ENCODE data around the gene TRMT61A. TPM values are rescaled to one million over a fixed set of nuclear protein-coding genes. Genes with fewer than 3 reads are reported as not detected.
A peak's percentile ranks its signal among the peaks of the same experiment; 100 is the strongest.

Gene TRMT61A
- total RNA-seq (2016; rRNA removed; fragmentation: Illumina TruSeq; extraction: Trizol) (12.2 and 13.6 TPM in 2 replicates), polyA plus RNA-seq (2011; rRNA removed) (6.5 and 9.8 TPM in 2 replicates), polyA minus RNA-seq (2011; rRNA and poly(A)+ RNA removed; ENCODE audit: low replicate concordance) (14.6 and 19.9 TPM in 2 replicates), Bru-seq, nascent RNA (percentile 56 among the genes with signal in this experiment), BruChase-seq, experiment 1, labeled RNA remaining after a 6-hour chase (percentile 66 among the genes with signal in this experiment), BruChase-seq, experiment 2, labeled RNA remaining after a 2-hour chase (percentile 59 among the genes with signal in this experiment)
- total RNA-seq (2016; cell fraction: cytosol; rRNA removed; fragmentation: Illumina TruSeq; extraction: Trizol; ENCODE audit: low read depth): 4.0 and 5.2 TPM in 2 replicates
- 12.4 and 14.5 TPM in 2 replicates for total RNA-seq (2016; cell fraction: insoluble cytoplasmic fraction; rRNA removed; fragmentation: Illumina TruSeq; extraction: Trizol)
- total RNA-seq (2016; cell fraction: membrane; rRNA removed; fragmentation: Illumina TruSeq; extraction: Trizol): 8.3 and 9.6 TPM in 2 replicates
- total RNA-seq (2016; cell fraction: nucleus; rRNA removed; fragmentation: Illumina TruSeq; extraction: Trizol): 10.4 and 11.7 TPM in 2 replicates
- polyA plus RNA-seq (2011; cell fraction: cytosol; rRNA removed): 6.4 and 11.5 TPM in 2 replicates
- 26.1 and 31.2 TPM in 2 replicates for polyA plus RNA-seq (2011; cell fraction: nucleus; rRNA removed)
- 4.0 and 8.4 TPM in 2 replicates for polyA plus RNA-seq (2012)
- polyA plus RNA-seq (2016; cell fraction: cytosol; fragmentation: Illumina TruSeq; extraction: Trizol; ENCODE audit: low read depth): 3.9 and 4.4 TPM in 2 replicates
- polyA plus RNA-seq (2016; cell fraction: insoluble cytoplasmic fraction; fragmentation: Illumina TruSeq; extraction: Trizol; ENCODE audit: low read depth): 12.0 and 13.1 TPM in 2 replicates
- 6.7 and 7.2 TPM in 2 replicates for polyA plus RNA-seq (2016; cell fraction: membrane; fragmentation: Illumina TruSeq; extraction: Trizol; ENCODE audit: low read depth)
- 13.5 and 14.3 TPM in 2 replicates for polyA plus RNA-seq (2016; cell fraction: nucleus; fragmentation: Illumina TruSeq; extraction: Trizol; ENCODE audit: insufficient read depth, low read depth)
- polyA minus RNA-seq (2011; cell fraction: cytosol; rRNA and poly(A)+ RNA removed): 4.6 and 4.7 TPM in 2 replicates
- 15.8 and 16.6 TPM in 2 replicates for polyA minus RNA-seq (2011; cell fraction: nucleus; rRNA and poly(A)+ RNA removed)
- long read RNA-seq, experiment 1, transcript TRMT61A-202 (4 exons, 3,229 nt): major isoform, 9 of 13 reads
- long read RNA-seq, experiment 1, partial matches to known transcripts: 1 of 13 reads
- long read RNA-seq, experiment 1, other reads (novel, unspliced or antisense): 3 of 13 reads
- long read RNA-seq, experiment 2, transcript TRMT61A-202 (4 exons, 3,229 nt): major isoform, 42 of 85 reads
- long read RNA-seq, experiment 2, partial matches to known transcripts: 16 of 85 reads
- long read RNA-seq, experiment 2, other reads (novel, unspliced or antisense): 26 of 85 reads

- no CpG with 5 or more reads among the region's 70 CpGs for WGBS (ENCODE audit: low lambda C conversion rate)
- Histone ChIP-seq H3K4me3 (replicated peaks in 1 of 3; ENCODE audit: insufficient read depth in 1 of 3, low read depth in 2 of 3, low read length in 3 of 3) (peak within 1 kb of the TSS; percentile 87 to 98 (median 95)), H3K9me3 (ENCODE audit: low read length) (no peaks in the 10 kb centered on the region), H3K4me2 (ENCODE audit: low read depth, low read length) (peak within 1 kb of the TSS; percentile 98), H3K9ac (ENCODE audit: insufficient read depth, low read depth, low read length) (peak within 1 kb of the TSS; percentile 86), H3K27ac (ENCODE audit: extremely low read length, insufficient read depth, low read length) (peak within 1 kb of the TSS; percentile 89), H3K36me3 (replicated peaks in 1 of 2; ENCODE audit: control insufficient read depth in 1 of 2, insufficient read depth in 2 of 2, low read length in 2 of 2) (peaks cover 3 to 4% of the 10 kb centered on the region in 2 experiments; a peak in 3 of 5 replicates), H4K20me1 (ENCODE audit: insufficient read depth, low read length) (no peaks in the 10 kb centered on the region), H3K79me2 (ENCODE audit: insufficient read depth, low read length) (peaks cover 30% of the 10 kb centered on the region), H3K27me3 (ENCODE audit: control insufficient read depth in 1 of 2, insufficient read depth in 2 of 2, low read length in 2 of 2) (no peaks in the 10 kb centered on the region; a peak in 1 of 5 replicates), H2AFZ (ENCODE audit: low read length) (no peak within 1 kb of the TSS), H3K4me1 (ENCODE audit: insufficient read depth, low read length) (peaks cover 65% of the 10 kb centered on the region)
- peak; percentile 50 for FAIRE-seq
- POLR2A ChIA-PET: interaction anchor here (0.6 to 3.2 kb wide), 14 partner anchors 8 to 275 kb away, joined by 3 to 37 read pairs (median 4); partner anchors contain the start of genes BAG5, COA8 and EIF5
- DNase-seq (ENCODE audit: low spot score): peak; percentile 92
- intact Hi-C loops (cut with micrococcal nuclease; ENCODE audit: unreplicated experiment): no loop called here
- CTCF ChIA-PET (ENCODE audit: low intra/inter-chr PET ratio, low total read pairs): no interaction called here
- in situ Hi-C loops (cut with HindIII; ENCODE audit: extremely low pct_ligation_motif_present, low pct_unique_long_range_greater_than_20kb): no loop called here
- TSS peak; percentile 94 for BruUV-seq (replicated peaks)
- peak; percentile 71 for ATAC-seq
- TF ChIP-seq GATAD1 (CRISPR knock-in tag; IDR thresholded peaks at IDR 0.05) (peak; percentile 89), HMGA1 (CRISPR knock-in tag; conservative IDR thresholded peaks at IDR 0.05) (no peak), ONECUT2 (CRISPR knock-in tag; IDR thresholded peaks at IDR 0.05) (no peak), RBM22 (optimal IDR thresholded peaks at IDR 0.05; ENCODE audit: low read length) (no peak), ZKSCAN5 (CRISPR knock-in tag; IDR thresholded peaks at IDR 0.05) (no peak), ZNF138 (CRISPR knock-in tag; IDR thresholded peaks at IDR 0.05; ENCODE audit: low read depth) (no peak), NCOA1 (CRISPR knock-in tag; IDR thresholded peaks at IDR 0.05) (no peak), ZBTB8A (CRISPR knock-in tag; IDR thresholded peaks at IDR 0.05; ENCODE audit: borderline replicate concordance, low read depth) (no peak), ZNF614 (CRISPR knock-in tag; IDR thresholded peaks at IDR 0.05; ENCODE audit: borderline replicate concordance) (no peak)
- TF ChIP-seq, protein P1, sequence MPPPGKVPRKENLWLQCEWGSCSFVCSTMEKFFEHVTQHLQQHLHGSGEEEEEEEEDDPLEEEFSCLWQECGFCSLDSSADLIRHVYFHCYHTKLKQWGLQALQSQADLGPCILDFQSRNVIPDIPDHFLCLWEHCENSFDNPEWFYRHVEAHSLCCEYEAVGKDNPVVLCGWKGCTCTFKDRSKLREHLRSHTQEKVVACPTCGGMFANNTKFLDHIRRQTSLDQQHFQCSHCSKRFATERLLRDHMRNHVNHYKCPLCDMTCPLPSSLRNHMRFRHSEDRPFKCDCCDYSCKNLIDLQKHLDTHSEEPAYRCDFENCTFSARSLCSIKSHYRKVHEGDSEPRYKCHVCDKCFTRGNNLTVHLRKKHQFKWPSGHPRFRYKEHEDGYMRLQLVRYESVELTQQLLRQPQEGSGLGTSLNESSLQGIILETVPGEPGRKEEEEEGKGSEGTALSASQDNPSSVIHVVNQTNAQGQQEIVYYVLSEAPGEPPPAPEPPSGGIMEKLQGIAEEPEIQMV (CRISPR knock-in tag; IDR thresholded peaks at IDR 0.05; ENCODE audit: low read depth): no peak; the same call in 1 of the 2 replicates
- TF ChIP-seq, protein P2, sequence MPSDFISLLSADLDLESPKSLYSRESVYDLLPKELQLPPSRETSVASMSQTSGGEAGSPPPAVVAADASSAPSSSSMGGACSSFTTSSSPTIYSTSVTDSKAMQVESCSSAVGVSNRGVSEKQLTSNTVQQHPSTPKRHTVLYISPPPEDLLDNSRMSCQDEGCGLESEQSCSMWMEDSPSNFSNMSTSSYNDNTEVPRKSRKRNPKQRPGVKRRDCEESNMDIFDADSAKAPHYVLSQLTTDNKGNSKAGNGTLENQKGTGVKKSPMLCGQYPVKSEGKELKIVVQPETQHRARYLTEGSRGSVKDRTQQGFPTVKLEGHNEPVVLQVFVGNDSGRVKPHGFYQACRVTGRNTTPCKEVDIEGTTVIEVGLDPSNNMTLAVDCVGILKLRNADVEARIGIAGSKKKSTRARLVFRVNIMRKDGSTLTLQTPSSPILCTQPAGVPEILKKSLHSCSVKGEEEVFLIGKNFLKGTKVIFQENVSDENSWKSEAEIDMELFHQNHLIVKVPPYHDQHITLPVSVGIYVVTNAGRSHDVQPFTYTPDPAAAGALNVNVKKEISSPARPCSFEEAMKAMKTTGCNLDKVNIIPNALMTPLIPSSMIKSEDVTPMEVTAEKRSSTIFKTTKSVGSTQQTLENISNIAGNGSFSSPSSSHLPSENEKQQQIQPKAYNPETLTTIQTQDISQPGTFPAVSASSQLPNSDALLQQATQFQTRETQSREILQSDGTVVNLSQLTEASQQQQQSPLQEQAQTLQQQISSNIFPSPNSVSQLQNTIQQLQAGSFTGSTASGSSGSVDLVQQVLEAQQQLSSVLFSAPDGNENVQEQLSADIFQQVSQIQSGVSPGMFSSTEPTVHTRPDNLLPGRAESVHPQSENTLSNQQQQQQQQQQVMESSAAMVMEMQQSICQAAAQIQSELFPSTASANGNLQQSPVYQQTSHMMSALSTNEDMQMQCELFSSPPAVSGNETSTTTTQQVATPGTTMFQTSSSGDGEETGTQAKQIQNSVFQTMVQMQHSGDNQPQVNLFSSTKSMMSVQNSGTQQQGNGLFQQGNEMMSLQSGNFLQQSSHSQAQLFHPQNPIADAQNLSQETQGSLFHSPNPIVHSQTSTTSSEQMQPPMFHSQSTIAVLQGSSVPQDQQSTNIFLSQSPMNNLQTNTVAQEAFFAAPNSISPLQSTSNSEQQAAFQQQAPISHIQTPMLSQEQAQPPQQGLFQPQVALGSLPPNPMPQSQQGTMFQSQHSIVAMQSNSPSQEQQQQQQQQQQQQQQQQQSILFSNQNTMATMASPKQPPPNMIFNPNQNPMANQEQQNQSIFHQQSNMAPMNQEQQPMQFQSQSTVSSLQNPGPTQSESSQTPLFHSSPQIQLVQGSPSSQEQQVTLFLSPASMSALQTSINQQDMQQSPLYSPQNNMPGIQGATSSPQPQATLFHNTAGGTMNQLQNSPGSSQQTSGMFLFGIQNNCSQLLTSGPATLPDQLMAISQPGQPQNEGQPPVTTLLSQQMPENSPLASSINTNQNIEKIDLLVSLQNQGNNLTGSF (CRISPR knock-in tag; IDR thresholded peaks at IDR 0.05): no peak
Measured at GRCh38 chr14:103528587-103529382, at the start of gene TRMT61A. Gene TRMT61A, plus strand, starts transcription at chr14:103529196. Its CDS starts 783 bp downstream, at chr14:103529979.
